ENCODE measurements around the gene TMEM248. TPM values are rescaled to one million over a fixed set of nuclear protein-coding genes. Genes with fewer than 3 reads are reported as not detected.

TMEM248 gene
- total and polyA plus RNA-seq, 2 donors (not counting 3 experiments of a cell fraction or from before 2014, with no cell fraction given), result 107 to 220 TPM

DNA sequence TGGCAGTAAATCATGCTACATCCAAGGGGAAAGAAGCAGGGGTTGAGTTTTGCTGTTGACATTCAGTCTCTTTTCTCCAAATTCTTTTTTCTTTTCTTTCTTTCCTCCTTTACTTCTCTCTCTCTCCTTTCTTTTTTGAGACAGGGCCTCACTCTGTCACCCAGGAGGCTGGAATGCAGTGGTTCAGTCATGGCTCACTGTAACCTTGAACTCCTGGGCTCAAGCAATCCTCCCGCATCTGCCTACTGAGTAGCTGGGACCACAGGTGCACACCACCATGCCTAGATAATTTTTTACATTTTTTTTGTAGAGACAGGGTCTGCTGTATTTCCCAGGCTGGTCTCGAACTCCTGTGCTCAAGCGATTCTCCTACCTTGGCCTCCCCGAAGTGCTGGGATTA lies 39.2 kb downstream of the TMEM248 start:
- DNase-seq (ENCODE audit: low read depth, low spot score), result no peak
- Histone ChIP-seq H4K20me1 (replicated peaks; ENCODE audit: control insufficient read depth, extremely low read depth, insufficient read depth, low read length) (no peaks in the 10 kb centered on the region), H3K9me3 (replicated peaks; ENCODE audit: control insufficient read depth, insufficient read depth, low read length) (no peaks in the 10 kb centered on the region), H3K9ac (replicated peaks; ENCODE audit: extremely low read depth, insufficient read depth, low read length) (no peak overlapping the region), H3K27ac (ENCODE audit: insufficient read depth, low read depth, low read length) (no peak overlapping the region), H2AFZ (ENCODE audit: low read depth, low read length) (no peak overlapping the region), H3K36me3 (ENCODE audit: control insufficient read depth in 2 of 2, extremely low read depth in 1 of 2, insufficient read depth in 2 of 2, low read length in 2 of 2) (peaks cover 9 to 28% of the 10 kb centered on the region in 2 experiments), H3K4me2 (ENCODE audit: insufficient read depth, low read length) (no peak overlapping the region), H3K4me3 (replicated peaks in 1 of 3; ENCODE audit: insufficient read depth in 1 of 3, low read depth in 1 of 3, low read length in 3 of 3) (no peak overlapping the region), H3K79me2 (ENCODE audit: control insufficient read depth, insufficient read depth, low read length) (no peaks in the 10 kb centered on the region), H3K4me1 (ENCODE audit: control insufficient read depth, extremely low read depth, insufficient read depth, low read length) (no peaks in the 10 kb centered on the region), H3K9me1 (replicated peaks; ENCODE audit: control insufficient read depth, extremely low read depth, insufficient read depth, low read length) (no peaks in the 10 kb centered on the region), H3K27me3 (ENCODE audit: control insufficient read depth in 2 of 2, insufficient read depth in 2 of 2, low read length in 2 of 2) (no peaks in the 10 kb centered on the region)
- no peak for TF ChIP-seq EZH2 (IDR thresholded peaks at IDR 0.05; ENCODE audit: borderline replicate concordance, low read depth, low read length, severe bottlenecking)
- TF ChIP-seq GATA2 (IDR thresholded peaks at IDR 0.05; ENCODE audit: insufficient read depth, insufficient read length, low read depth, low read length), result no peak
- no peak for TF ChIP-seq POLR2A (IDR thresholded peaks at IDR 0.05; ENCODE audit: low read depth, low read length)
- no peak for TF ChIP-seq MYC (IDR thresholded peaks at IDR 0.05; ENCODE audit: low read depth, low read length)
- TF ChIP-seq FOS (IDR thresholded peaks at IDR 0.05; ENCODE audit: borderline replicate concordance, insufficient read depth, low read length), result no peak
- TF ChIP-seq, protein P1, sequence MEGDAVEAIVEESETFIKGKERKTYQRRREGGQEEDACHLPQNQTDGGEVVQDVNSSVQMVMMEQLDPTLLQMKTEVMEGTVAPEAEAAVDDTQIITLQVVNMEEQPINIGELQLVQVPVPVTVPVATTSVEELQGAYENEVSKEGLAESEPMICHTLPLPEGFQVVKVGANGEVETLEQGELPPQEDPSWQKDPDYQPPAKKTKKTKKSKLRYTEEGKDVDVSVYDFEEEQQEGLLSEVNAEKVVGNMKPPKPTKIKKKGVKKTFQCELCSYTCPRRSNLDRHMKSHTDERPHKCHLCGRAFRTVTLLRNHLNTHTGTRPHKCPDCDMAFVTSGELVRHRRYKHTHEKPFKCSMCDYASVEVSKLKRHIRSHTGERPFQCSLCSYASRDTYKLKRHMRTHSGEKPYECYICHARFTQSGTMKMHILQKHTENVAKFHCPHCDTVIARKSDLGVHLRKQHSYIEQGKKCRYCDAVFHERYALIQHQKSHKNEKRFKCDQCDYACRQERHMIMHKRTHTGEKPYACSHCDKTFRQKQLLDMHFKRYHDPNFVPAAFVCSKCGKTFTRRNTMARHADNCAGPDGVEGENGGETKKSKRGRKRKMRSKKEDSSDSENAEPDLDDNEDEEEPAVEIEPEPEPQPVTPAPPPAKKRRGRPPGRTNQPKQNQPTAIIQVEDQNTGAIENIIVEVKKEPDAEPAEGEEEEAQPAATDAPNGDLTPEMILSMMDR (IDR thresholded peaks at IDR 0.05; ENCODE audit: extremely low read depth in 1 of 2, insufficient read depth in 1 of 2, low read depth in 1 of 2, low read length in 2 of 2), result no peak
- TF ChIP-seq, protein P2, sequence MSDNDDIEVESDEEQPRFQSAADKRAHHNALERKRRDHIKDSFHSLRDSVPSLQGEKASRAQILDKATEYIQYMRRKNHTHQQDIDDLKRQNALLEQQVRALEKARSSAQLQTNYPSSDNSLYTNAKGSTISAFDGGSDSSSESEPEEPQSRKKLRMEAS (IDR thresholded peaks at IDR 0.05; ENCODE audit: insufficient read depth, insufficient read length), result no peak
- FAIRE-seq, result no peak
- no TSS peak for BruUV-seq (replicated peaks)
- dilution Hi-C loops (cut with MboI; ENCODE audit: extremely low pct_ligation_motif_present, low sequenced_read_pairs) (no loop called here), intact Hi-C loops (cut with micrococcal nuclease) (no loop called here)
- ChIA-PET CTCF (no interaction called here), POLR2A (no interaction called here)
